Astrocyte of the cerebellum (primary cell): ENCODE data around the gene TOPBP1.
"Not testable (repeated sequence)": the region's sequence is repeated elsewhere in the genome, so short reads cannot be mapped to it uniquely, and the experiment has no call there.

Experiments
- DNase-seq: peaks from one replicate; pipeline ENCODE4 v3.0.0-alpha.2; 2011; ENCODE audit warnings: low read depth
- H3K4me3 ChIP-seq: 2 replicates; pipeline ENCODE4 v1.5.1; 2011; ENCODE audit warnings: mild to moderate bottlenecking, low read depth, low read length, moderate library complexity
- in situ Hi-C: cut with HindIII; loops from 2 replicates; pipeline ENCODE4 v1.10.0; 2017; ENCODE audit warnings: low sequenced_read_pairs
- TF ChIP-seq, protein P1 (sequence below): IDR thresholded peaks from 2 replicates; pipeline ENCODE4 v1.5.1; 2012; ENCODE audit warnings: low read length, low read depth, moderate library complexity, mild to moderate bottlenecking; ENCODE audit errors: missing control alignments

Gene TOPBP1

DNA sequence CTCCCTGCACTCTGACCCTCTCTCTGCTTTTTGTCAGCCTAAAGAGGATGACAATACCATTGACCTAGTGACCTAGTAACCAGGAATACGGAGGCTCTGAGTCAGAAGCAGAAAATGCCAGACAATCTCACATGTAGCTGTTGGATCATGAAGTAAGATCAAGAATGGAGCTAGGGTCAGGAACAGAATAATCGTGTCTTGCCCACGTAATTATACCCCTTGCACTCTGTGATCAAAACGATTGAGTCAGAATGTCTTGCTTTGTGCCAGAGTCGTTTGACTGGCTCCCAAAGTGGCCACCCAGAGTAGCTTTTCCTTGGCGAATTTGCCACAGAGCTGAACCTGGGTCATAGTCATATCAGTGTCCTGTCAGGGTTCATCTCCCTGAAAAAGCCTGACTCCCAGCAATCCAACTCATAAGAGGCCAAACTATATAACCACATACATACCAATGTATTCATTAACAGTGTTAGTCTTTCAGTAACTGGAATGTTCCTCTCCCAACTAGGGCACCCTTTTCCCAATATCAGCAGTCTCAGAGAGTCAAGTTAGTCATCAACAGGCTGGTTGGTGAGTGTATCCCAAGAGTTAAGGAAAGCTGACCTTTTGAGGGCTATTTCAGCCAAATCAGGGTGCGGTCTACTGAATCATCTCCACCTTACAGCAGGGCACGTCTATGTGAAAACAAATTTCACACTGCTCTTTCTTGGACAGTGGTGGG lies 93.3 kb downstream of the TOPBP1 start:
- in situ Hi-C loops: no loop called here
- H3K4me3 ChIP-seq: no peak overlapping the region
- TF ChIP-seq, protein P1, sequence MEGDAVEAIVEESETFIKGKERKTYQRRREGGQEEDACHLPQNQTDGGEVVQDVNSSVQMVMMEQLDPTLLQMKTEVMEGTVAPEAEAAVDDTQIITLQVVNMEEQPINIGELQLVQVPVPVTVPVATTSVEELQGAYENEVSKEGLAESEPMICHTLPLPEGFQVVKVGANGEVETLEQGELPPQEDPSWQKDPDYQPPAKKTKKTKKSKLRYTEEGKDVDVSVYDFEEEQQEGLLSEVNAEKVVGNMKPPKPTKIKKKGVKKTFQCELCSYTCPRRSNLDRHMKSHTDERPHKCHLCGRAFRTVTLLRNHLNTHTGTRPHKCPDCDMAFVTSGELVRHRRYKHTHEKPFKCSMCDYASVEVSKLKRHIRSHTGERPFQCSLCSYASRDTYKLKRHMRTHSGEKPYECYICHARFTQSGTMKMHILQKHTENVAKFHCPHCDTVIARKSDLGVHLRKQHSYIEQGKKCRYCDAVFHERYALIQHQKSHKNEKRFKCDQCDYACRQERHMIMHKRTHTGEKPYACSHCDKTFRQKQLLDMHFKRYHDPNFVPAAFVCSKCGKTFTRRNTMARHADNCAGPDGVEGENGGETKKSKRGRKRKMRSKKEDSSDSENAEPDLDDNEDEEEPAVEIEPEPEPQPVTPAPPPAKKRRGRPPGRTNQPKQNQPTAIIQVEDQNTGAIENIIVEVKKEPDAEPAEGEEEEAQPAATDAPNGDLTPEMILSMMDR: no peak
- no peak for DNase-seq

DNA sequence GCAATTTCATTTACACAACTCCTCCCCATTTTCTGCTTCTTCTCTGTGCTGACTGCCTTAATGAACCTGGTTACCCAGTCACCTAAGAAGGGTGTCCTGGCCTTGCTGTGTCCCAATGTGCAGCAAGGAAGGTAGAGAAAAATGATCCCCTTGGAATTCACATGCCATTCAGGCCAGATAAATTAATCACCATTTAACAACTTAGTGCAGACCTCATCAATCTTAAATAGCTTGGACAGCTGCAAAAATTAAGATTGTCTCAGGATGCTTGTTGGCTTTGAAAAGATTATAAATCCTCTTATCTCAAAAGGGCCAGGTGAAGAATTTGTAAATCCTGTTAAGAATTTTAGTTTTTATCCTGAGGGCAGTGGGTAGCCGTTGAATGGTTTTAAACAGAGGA lies 97.9 kb downstream of the TOPBP1 start:
- in situ Hi-C loops: no loop called here
- H3K4me3 ChIP-seq: no peak overlapping the region
- TF ChIP-seq, protein P1: no peak
- DNase-seq: no peak

DNA sequence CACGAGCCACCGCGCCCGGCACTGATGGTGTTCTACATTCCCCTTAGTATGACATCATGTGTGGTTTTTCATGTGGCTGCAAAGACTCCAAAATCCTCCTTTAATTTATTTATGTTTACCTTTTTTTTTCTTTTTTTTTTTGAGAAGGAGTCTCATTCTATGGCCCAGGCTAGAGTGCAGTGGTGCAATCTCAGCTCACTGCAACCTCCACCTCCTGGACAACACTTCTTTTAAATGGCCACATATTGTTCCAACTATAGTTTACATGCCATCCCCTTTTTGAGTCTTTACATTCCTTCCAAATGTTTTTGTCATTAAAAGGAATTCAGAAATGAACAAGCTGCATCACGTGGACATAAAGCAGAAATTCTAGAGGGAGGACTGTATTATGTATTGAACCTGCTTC lies 98.6 kb downstream of the TOPBP1 start:
- TF ChIP-seq, protein P1: no peak
- in situ Hi-C loops: no loop called here
- DNase-seq: no peak
- no peak overlapping the region for H3K4me3 ChIP-seq

DNA sequence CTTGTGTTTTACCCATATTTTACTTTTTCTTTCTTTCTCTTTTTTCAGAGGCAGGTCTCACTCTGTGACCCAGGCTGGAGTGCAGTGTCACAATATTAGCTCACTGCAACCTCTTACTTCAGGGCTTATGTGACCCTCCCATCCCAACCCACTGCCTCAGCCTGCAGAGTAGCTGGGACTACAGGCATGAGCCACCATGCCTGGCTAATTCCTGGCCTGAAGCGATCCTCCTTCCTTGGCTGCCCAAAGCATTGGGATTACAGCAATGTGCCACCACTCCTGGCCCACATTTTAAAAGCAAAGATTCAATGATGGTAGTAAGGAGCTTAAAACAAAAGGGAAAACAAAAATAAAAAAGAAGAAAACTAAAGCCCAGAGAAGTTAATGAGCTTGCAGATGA lies 99.4 kb downstream of the TOPBP1 start:
- no peak for DNase-seq
- TF ChIP-seq, protein P1: no peak
- in situ Hi-C loops: no loop called here
- H3K4me3 ChIP-seq: no peak overlapping the region

DNA sequence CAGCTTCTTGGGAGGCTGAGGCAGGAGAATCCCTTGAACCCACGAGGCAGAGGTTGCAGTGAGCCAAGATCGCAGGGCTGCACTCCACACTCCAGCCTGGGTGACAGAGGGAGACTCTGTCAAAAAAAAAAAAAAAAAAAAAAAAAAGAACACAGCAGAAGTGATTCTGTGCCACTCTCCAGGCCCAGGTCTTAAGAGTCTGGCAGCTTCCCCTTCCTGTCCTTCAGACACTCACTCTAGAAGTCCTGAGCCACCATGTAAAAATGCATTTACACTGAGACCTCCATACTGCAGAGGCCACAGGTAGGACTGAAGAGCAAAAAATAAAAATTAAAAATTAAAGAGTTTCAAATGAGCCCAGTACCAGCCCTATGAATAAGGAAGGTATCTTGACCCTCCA lies 100.1 kb downstream of the TOPBP1 start:
- in situ Hi-C loops: no loop called here
- H3K4me3 ChIP-seq: no peak overlapping the region
- TF ChIP-seq, protein P1: no peak
- no peak for DNase-seq

DNA sequence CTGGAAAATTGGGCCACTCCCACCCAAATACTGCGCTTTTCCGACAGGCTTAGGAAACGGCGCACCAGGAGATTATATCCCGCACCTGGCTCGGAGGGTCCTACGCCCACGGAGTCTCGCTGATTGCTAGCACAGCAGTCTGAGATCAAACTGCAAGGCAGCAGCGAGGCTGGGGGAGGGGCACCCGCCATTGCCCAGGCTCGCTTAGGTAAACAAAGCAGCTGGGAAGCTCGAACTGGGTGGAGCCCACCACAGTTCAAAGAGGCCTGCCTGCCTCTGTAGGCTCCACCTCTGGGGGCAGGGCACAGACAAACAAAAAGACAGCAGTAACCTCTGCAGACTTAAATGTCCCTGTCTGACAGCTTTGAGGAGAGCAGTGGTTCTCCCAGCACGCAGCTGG lies 110.2 kb downstream of the TOPBP1 start:
- in situ Hi-C loops, DNase-seq, H3K4me3 ChIP-seq: not testable (repeated sequence)
